22Rv1 (cell line): ENCODE results near the gene ANO3.

ENCODE experiments used
- ZFX ChIP-seq: fragments of 450-650 bp; IDR thresholded peaks from 2 replicates; pipeline ENCODE4 v1.6.1; 2017; ENCODE audit warnings: antibody characterized with exemption, borderline replicate concordance
- TF ChIP-seq, protein P1 (sequence below): fragments of 450-650 bp; IDR thresholded peaks from 2 replicates; pipeline ENCODE4 v1.5.1; 2017; ENCODE audit warnings: mild to moderate bottlenecking

DNA sequence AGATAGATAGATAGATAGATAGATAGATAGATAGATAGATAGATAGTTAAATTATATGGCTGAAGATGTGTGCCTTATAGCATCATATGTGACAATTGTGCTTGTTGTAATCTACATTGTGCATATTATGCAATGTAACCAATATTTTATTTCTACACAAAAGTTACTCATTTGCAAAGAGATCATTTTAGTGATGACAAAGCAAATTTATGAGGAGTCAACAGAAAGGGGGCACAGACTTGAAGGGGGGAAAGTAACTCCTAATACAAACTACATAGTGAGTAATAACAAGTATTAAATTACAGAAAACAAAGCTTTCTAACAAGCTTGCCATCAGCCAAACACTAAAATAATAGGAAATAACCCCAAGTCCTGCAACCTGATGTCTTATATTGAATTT lies 133.3 kb downstream of the ANO3 start:
- TF ChIP-seq, protein P1, sequence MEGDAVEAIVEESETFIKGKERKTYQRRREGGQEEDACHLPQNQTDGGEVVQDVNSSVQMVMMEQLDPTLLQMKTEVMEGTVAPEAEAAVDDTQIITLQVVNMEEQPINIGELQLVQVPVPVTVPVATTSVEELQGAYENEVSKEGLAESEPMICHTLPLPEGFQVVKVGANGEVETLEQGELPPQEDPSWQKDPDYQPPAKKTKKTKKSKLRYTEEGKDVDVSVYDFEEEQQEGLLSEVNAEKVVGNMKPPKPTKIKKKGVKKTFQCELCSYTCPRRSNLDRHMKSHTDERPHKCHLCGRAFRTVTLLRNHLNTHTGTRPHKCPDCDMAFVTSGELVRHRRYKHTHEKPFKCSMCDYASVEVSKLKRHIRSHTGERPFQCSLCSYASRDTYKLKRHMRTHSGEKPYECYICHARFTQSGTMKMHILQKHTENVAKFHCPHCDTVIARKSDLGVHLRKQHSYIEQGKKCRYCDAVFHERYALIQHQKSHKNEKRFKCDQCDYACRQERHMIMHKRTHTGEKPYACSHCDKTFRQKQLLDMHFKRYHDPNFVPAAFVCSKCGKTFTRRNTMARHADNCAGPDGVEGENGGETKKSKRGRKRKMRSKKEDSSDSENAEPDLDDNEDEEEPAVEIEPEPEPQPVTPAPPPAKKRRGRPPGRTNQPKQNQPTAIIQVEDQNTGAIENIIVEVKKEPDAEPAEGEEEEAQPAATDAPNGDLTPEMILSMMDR = no peak
- TF ChIP-seq ZFX = no peak
